Activated CD4-positive, alpha-beta memory T cell treated with anti-CD3 and anti-CD28 coated beads, Interleukin-2, amount 10 ng/mL, durations not matched to agents 7 days and 5 days (primary cell): Measurements from ENCODE around the gene SRBD1. TPM values are rescaled to one million over a fixed set of nuclear protein-coding genes. Genes with fewer than 3 reads are reported as not detected.

Experiments used
- CTCF ChIA-PET: fragments of 350-600 bp; sonication (Branson Sonifier 250); formaldehyde crosslinking; loops from one replicate; lab custom pipeline; 2021; ENCODE audit warnings: antibody characterized with exemption, inconsistent platforms; lab: Charles Lee
- POLR2A ChIA-PET: fragments of 350-600 bp; sonication (Branson Sonifier 250); formaldehyde crosslinking; loops from one replicate; lab custom pipeline; 2021; ENCODE audit warnings: antibody characterized with exemption; lab: Charles Lee
- DNase-seq: peaks from one replicate; pipeline ENCODE4 v3.0.0-alpha.2; 2020
- H3K27ac Mint-ChIP-seq: one replicate; pipeline ENCODE4 v1.8.0; 2021; ENCODE audit warnings: mild to moderate bottlenecking, mixed read lengths
- H3K27me3 Mint-ChIP-seq: one replicate; pipeline ENCODE4 v1.8.0; 2021; ENCODE audit warnings: mixed read lengths
- H3K36me3 Mint-ChIP-seq: one replicate; pipeline ENCODE4 v1.8.0; 2021; ENCODE audit warnings: low read depth, mixed read lengths
- H3K4me1 Mint-ChIP-seq: one replicate; pipeline ENCODE4 v1.8.0; 2021; ENCODE audit warnings: mixed read lengths
- H3K4me3 Mint-ChIP-seq: one replicate; pipeline ENCODE4 v1.8.0; 2021; ENCODE audit warnings: mild to moderate bottlenecking, mixed read lengths
- H3K9me3 Mint-ChIP-seq: one replicate; pipeline ENCODE4 v1.8.0; 2021; ENCODE audit warnings: mixed read lengths
- total RNA-seq, 2 experiments: library from RNA; stranded (reverse); gene quantifications; one replicate each; pipeline ENCODE4 v1.2.3, GENCODE V29; 2021

Gene SRBD1
- total RNA-seq, 2 experiments from 2014 or later = 18.1 to 18.9 TPM

GRCh38 chr2:45344502-45344901, 266.6 kb downstream of the SRBD1 start:
- no peaks in the 10 kb centered on the region for H3K4me1 Mint-ChIP-seq
- no peak for DNase-seq
- no peaks in the 10 kb centered on the region for H3K9me3 Mint-ChIP-seq
- H3K27me3 Mint-ChIP-seq = no peaks in the 10 kb centered on the region
- H3K4me3 Mint-ChIP-seq = no peak overlapping the region
- H3K27ac Mint-ChIP-seq = no peak overlapping the region
- CTCF ChIA-PET = no interaction called here
- POLR2A ChIA-PET = no interaction called here
- H3K36me3 Mint-ChIP-seq = no peaks in the 10 kb centered on the region

GRCh38 chr2:45344071-45344470, 267.0 kb downstream of the SRBD1 start:
- no peaks in the 10 kb centered on the region for H3K9me3 Mint-ChIP-seq
- no peaks in the 10 kb centered on the region for H3K36me3 Mint-ChIP-seq
- H3K27ac Mint-ChIP-seq = no peak overlapping the region
- DNase-seq = no peak
- H3K4me3 Mint-ChIP-seq = no peak overlapping the region
- CTCF ChIA-PET = no interaction called here
- POLR2A ChIA-PET = no interaction called here
- no peaks in the 10 kb centered on the region for H3K4me1 Mint-ChIP-seq
- H3K27me3 Mint-ChIP-seq = no peaks in the 10 kb centered on the region

GRCh38 chr2:45343251-45344017, 267.6 kb downstream of the SRBD1 start:
- ChIA-PET POLR2A (no interaction called here), CTCF (no interaction called here)
- H3K27ac Mint-ChIP-seq = no peak overlapping the region
- H3K4me1 Mint-ChIP-seq = no peaks in the 10 kb centered on the region
- no peaks in the 10 kb centered on the region for H3K36me3 Mint-ChIP-seq
- no peak overlapping the region for H3K4me3 Mint-ChIP-seq
- DNase-seq = no peak
- no peaks in the 10 kb centered on the region for H3K27me3 Mint-ChIP-seq
- no peaks in the 10 kb centered on the region for H3K9me3 Mint-ChIP-seq

- no peaks in the 10 kb centered on the region for H3K36me3 Mint-ChIP-seq
- no peaks in the 10 kb centered on the region for H3K4me1 Mint-ChIP-seq
- no peak for DNase-seq
- peaks cover 2% of the 10 kb centered on the region for H3K27me3 Mint-ChIP-seq
- no peak overlapping the region for H3K27ac Mint-ChIP-seq
- no peaks in the 10 kb centered on the region for H3K9me3 Mint-ChIP-seq
- ChIA-PET CTCF (no interaction called here), POLR2A (no interaction called here)
- no peak overlapping the region for H3K4me3 Mint-ChIP-seq
Observed at GRCh38 chr2:45340318-45340717, 270.7 kb downstream of the SRBD1 start.

GRCh38 chr2:45339253-45339652, 271.8 kb downstream of the SRBD1 start:
- no peak for DNase-seq
- Mint-ChIP-seq H3K4me1 (no peaks in the 10 kb centered on the region), H3K9me3 (no peaks in the 10 kb centered on the region), H3K36me3 (no peaks in the 10 kb centered on the region), H3K27ac (no peak overlapping the region), H3K4me3 (no peak overlapping the region), H3K27me3 (peaks cover 2% of the 10 kb centered on the region)
- ChIA-PET POLR2A (no interaction called here), CTCF (interaction anchor here (0.5 kb wide), 1 partner anchor 214 kb away, joined by 3 read pairs; no protein-coding TSS in a partner anchor)

Other genes with a start within 250 kb of the SRBD1 start
- gene PRKCE, start 40.4 kb upstream of the SRBD1 start, total RNA-seq = 10 to 100 TPM; 20.6 to 23.3 TPM